IMR-90 (cell line): ENCODE results near the gene SDK1. TPM values are rescaled to one million over a fixed set of nuclear protein-coding genes. Genes with fewer than 3 reads are reported as not detected.
A peak's percentile ranks its signal among the peaks of the same experiment; 100 is the strongest.

Experiments used
- ATAC-seq: fragments of 200-7000 bp; cut with Tn5 transposase; 2 replicates; pipeline ENCODE4 v1.9.1; 2020; ENCODE audit warnings: low read depth, mild to moderate bottlenecking, moderate library complexity
- BruUV-seq: library from RNA; stranded (reverse); fragments of 400-500 nt; replicated peaks from 2 replicates; lab custom pipeline; 2021; lab: Mats Ljungman, UMichigan
- CTCF ChIA-PET: fragments of 300-600 bp; formaldehyde crosslinking; extraction: SDS; loops from one replicate; lab custom pipeline; 2021; ENCODE audit warnings: antibody characterized with exemption; lab: Yijun Ruan, JAX
- POLR2A ChIA-PET: fragments of 300-600 bp; sonication (Branson Sonifier 250); formaldehyde crosslinking; loops from one replicate; lab custom pipeline; 2022; ENCODE audit warnings: antibody characterized with exemption; ENCODE audit not compliant: unreplicated experiment; lab: Charles Lee
- DNase-seq: peaks from one replicate; pipeline ENCODE4 v3.0.0; 2013
- H2AFZ ChIP-seq: replicated peaks from 2 replicates; pipeline ENCODE3; 2013; ENCODE audit warnings: low read length, mild to moderate bottlenecking; ENCODE audit not compliant: poor library complexity
- H2AK5ac ChIP-seq: 2 replicates; pipeline ENCODE4 v1.6.1; 2013; ENCODE audit warnings: low read depth, low read length, inconsistent platforms
- H2AK9ac ChIP-seq: replicated peaks from 2 replicates; pipeline ENCODE3; 2013; ENCODE audit warnings: mild to moderate bottlenecking, low read depth, low read length, moderate library complexity; ENCODE audit not compliant: poor library complexity
- H2BK120ac ChIP-seq: 2 replicates; pipeline ENCODE4 v1.6.1; 2013; ENCODE audit warnings: low read depth, low read length, inconsistent platforms
- H2BK15ac ChIP-seq: 3 replicates; pipeline ENCODE4 v1.6.1; 2013; ENCODE audit warnings: low read depth, low read length, inconsistent platforms
- H2BK20ac ChIP-seq: 2 replicates; pipeline ENCODE4 v1.6.1; 2013; ENCODE audit warnings: low read depth, mild to moderate bottlenecking, inconsistent platforms, low read length, moderate library complexity
- H2BK5ac ChIP-seq: 2 replicates; pipeline ENCODE4 v1.6.1; 2013; ENCODE audit warnings: mild to moderate bottlenecking, low read depth, low read length, inconsistent platforms; ENCODE audit not compliant: poor library complexity, severe bottlenecking
- H3K14ac ChIP-seq: replicated peaks from 2 replicates; pipeline ENCODE4 v1.6.1; 2013; ENCODE audit warnings: low read depth, low read length, inconsistent platforms
- H3K18ac ChIP-seq: 2 replicates; pipeline ENCODE4 v1.6.1; 2013; ENCODE audit warnings: low read depth, low read length, control low read depth
- H3K23ac ChIP-seq: 2 replicates; pipeline ENCODE4 v1.6.1; 2013; ENCODE audit warnings: low read depth, low read length, inconsistent platforms
- H3K27ac ChIP-seq: 2 replicates; pipeline ENCODE4 v1.5.1; 2013; ENCODE audit warnings: mild to moderate bottlenecking, control low read depth, low read length; ENCODE audit not compliant: insufficient read depth
- H3K27me3 ChIP-seq: 2 replicates; pipeline ENCODE4 v1.6.1; 2013; ENCODE audit warnings: low read length; ENCODE audit not compliant: control insufficient read depth, insufficient read depth
- H3K36me3 ChIP-seq: 2 replicates; pipeline ENCODE4 v1.6.1; 2013; ENCODE audit warnings: low read length, mixed read lengths; ENCODE audit not compliant: control insufficient read depth, insufficient read depth
- H3K4ac ChIP-seq: 2 replicates; pipeline ENCODE4 v1.6.1; 2013; ENCODE audit warnings: low read depth, low read length, inconsistent platforms
- H3K4me1 ChIP-seq: 2 replicates; pipeline ENCODE4 v1.6.1; 2013; ENCODE audit warnings: low read length, mixed read lengths; ENCODE audit not compliant: control insufficient read depth, insufficient read depth
- H3K4me2 ChIP-seq: 2 replicates; pipeline ENCODE4 v1.6.1; 2013; ENCODE audit warnings: low read depth, mild to moderate bottlenecking, control low read depth, low read length, moderate library complexity
- H3K4me3 ChIP-seq: 2 replicates; pipeline ENCODE4 v1.5.1; 2013; ENCODE audit warnings: low read depth, mild to moderate bottlenecking, control low read depth, low read length, moderate library complexity; ENCODE audit not compliant: insufficient read depth
- H3K56ac ChIP-seq: 2 replicates; pipeline ENCODE4 v1.6.1; 2013; ENCODE audit warnings: low read length, inconsistent platforms; ENCODE audit not compliant: insufficient read depth; ENCODE audit errors: extremely low read depth
- H3K79me1 ChIP-seq, 2 experiments: 2 replicates each; pipeline ENCODE4 v1.6.1; 2013; ENCODE audit warnings: low read length in 2 of 2, inconsistent platforms in 1 of 2, low read depth in 1 of 2
- H3K9ac ChIP-seq: 2 replicates; pipeline ENCODE4 v1.6.1; 2013; ENCODE audit warnings: low read depth, low read length, control low read depth
- H3K9me1 ChIP-seq: 2 replicates; pipeline ENCODE4 v1.6.1; 2013; ENCODE audit warnings: low read length, inconsistent platforms; ENCODE audit not compliant: insufficient read depth
- H3K9me3 ChIP-seq: 2 replicates; pipeline ENCODE4 v1.6.1; 2013; ENCODE audit warnings: low read length; ENCODE audit not compliant: control insufficient read depth, insufficient read depth
- H4K20me1 ChIP-seq: 2 replicates; pipeline ENCODE4 v1.6.1; 2013; ENCODE audit warnings: low read length, inconsistent platforms; ENCODE audit not compliant: insufficient read depth
- H4K5ac ChIP-seq: 2 replicates; pipeline ENCODE4 v1.6.1; 2013; ENCODE audit warnings: mild to moderate bottlenecking, low read depth, low read length, control low read depth
- H4K8ac ChIP-seq, 2 experiments: 2 replicates each; pipeline ENCODE4 v1.6.1; 2013; ENCODE audit warnings: low read depth in 2 of 2, low read length in 2 of 2, control low read depth in 1 of 2, inconsistent platforms in 1 of 2
- H4K91ac ChIP-seq: 2 replicates; pipeline ENCODE4 v1.6.1; 2013; ENCODE audit warnings: low read depth, low read length, inconsistent platforms; ENCODE audit not compliant: insufficient read depth
- CEBPB ChIP-seq: IDR thresholded peaks from 2 replicates; pipeline ENCODE4 v1.6.1; 2012; ENCODE audit warnings: low read depth, low read length, improper control_type of control experiment
- FOS ChIP-seq: fragments of 150-350 bp; IDR thresholded peaks from 2 replicates; pipeline ENCODE4 v1.6.1; 2016; ENCODE audit warnings: low read depth, low read length
- MAFK ChIP-seq: IDR thresholded peaks from 2 replicates; pipeline ENCODE4 v1.6.1; 2012; ENCODE audit warnings: low read depth, low read length, improper control_type of control experiment
- dilution Hi-C: fragments of 300-500 bp; cut with HindIII; formaldehyde crosslinking; loops from one replicate; pipeline ENCODE4 v1.14.3; 2018; ENCODE audit warnings: low sequenced_read_pairs; ENCODE audit not compliant: unreplicated experiment
- in situ Hi-C: fragments of 300-500 bp; cut with MboI; formaldehyde crosslinking; loops from 3 replicates; pipeline ENCODE4 v1.14.3; 2019; ENCODE audit warnings: low sequenced_read_pairs, inconsistent platforms, mixed read lengths
- intact Hi-C: fragments of 100-400 bp; cut with micrococcal nuclease; formaldehyde crosslinking; loops from 2 replicates; pipeline ENCODE4 v1.10.0; 2022
- polyA plus RNA-seq, 3 experiments: library from polyadenylated mRNA; depleted of rRNA; stranded (reverse); fragments of >200 nt; gene quantifications; 2 replicates each; pipeline ENCODE4 v1.2.3, GENCODE V29; 2012; ENCODE audit warnings: low replicate concordance in 1 of 3
- total RNA-seq: library from RNA; depleted of rRNA; stranded (reverse); fragments of >200 nt; gene quantifications from 2 replicates; pipeline ENCODE4 v1.2.3, GENCODE V29; 2012

Gene SDK1
- total and polyA plus RNA-seq, 2 of the 4 experiments (the other 2 are of a cell fraction), result 1.5 to 1.6 TPM

- intact Hi-C loops, result no loop called here
- no peak overlapping the region for H2BK15ac ChIP-seq
- H2BK20ac ChIP-seq, result no peak overlapping the region
- CTCF ChIA-PET, result interaction anchor here (1.6 kb wide), 1 partner anchor 11 kb away, joined by 5 read pairs; no protein-coding TSS in a partner anchor
- H3K4me1 ChIP-seq, result peaks cover 1% of the 10 kb centered on the region; the same call in 1 of the 2 replicates
- 0 out of 2 replicates have a peak, but pooled peaks cover 2% of the 10 kb centered on the region for H3K9me1 ChIP-seq
- no peak overlapping the region for H3K18ac ChIP-seq
- no peaks in the 10 kb centered on the region for H4K20me1 ChIP-seq
- no peak overlapping the region for H3K9ac ChIP-seq
- H2AFZ ChIP-seq, result no peak overlapping the region
- H2BK120ac ChIP-seq, result no peak overlapping the region
- H3K4me2 ChIP-seq, result peak overlapping the region; percentile 70
- H2AK9ac ChIP-seq, result no peak overlapping the region
- dilution Hi-C loops, result no loop called here
- H3K4me3 ChIP-seq, result no peak overlapping the region
- H4K91ac ChIP-seq, result no peak overlapping the region
- H3K23ac ChIP-seq, result no peak overlapping the region
- H3K4ac ChIP-seq, result no peak overlapping the region
- no TSS peak for BruUV-seq
- no peak overlapping the region for H3K56ac ChIP-seq
- H3K27ac ChIP-seq, result no peak overlapping the region
- no peak overlapping the region for H4K8ac ChIP-seq
- no peaks in the 10 kb centered on the region for H3K36me3 ChIP-seq
- POLR2A ChIA-PET, result no interaction called here
- H2AK5ac ChIP-seq, result no peak overlapping the region
- H3K14ac ChIP-seq, result no peak overlapping the region
- no peak overlapping the region; the same call in 1 of the 2 replicates for H4K5ac ChIP-seq
- ATAC-seq, result peak; percentile 87
- in situ Hi-C loops, result no loop called here
- H3K9me3 ChIP-seq, result no peaks in the 10 kb centered on the region
- no peaks in the 10 kb centered on the region for H3K79me1 ChIP-seq
- DNase-seq, result peak; percentile 67
- no peak overlapping the region for H2BK5ac ChIP-seq
- H3K27me3 ChIP-seq, result no peaks in the 10 kb centered on the region
- no peak for TF ChIP-seq FOS
- peak; percentile 62 for TF ChIP-seq MAFK
- TF ChIP-seq CEBPB, result peak; percentile 87
Measured at GRCh38 chr7:3493499-3493898, 192.4 kb downstream of the SDK1 start.
